GM19455 (cell line): Measurements from ENCODE around the gene NAALAD2.
"Not testable (repeated sequence)": the region's sequence is repeated elsewhere in the genome, so short reads cannot be mapped to it uniquely, and the experiment has no call there.

Source experiments
- ATAC-seq: cut with Tn5 transposase; IDR thresholded peaks from one replicate; pipeline ENCODE4 v1.9.1; 2021; ENCODE audit not compliant: unreplicated experiment

NAALAD2 gene

GRCh38 chr11:90189011-90189410 lies 54.5 kb downstream of the NAALAD2 start:
- no peak for ATAC-seq

- ATAC-seq = no peak
Measured at GRCh38 chr11:90192869-90193582, 58.6 kb downstream of the NAALAD2 start.

GRCh38 chr11:90197377-90197776 lies 62.9 kb downstream of the NAALAD2 start:
- no peak for ATAC-seq

- no peak for ATAC-seq
Measured at GRCh38 chr11:90202342-90202741, 67.9 kb downstream of the NAALAD2 start.

- ATAC-seq = peak; percentile 4
Measured at GRCh38 chr11:90204407-90204806, 69.9 kb downstream of the NAALAD2 start.

- ATAC-seq = peak; percentile 93
Measured at GRCh38 chr11:90204832-90205646, 70.6 kb downstream of the NAALAD2 start.

GRCh38 chr11:90207992-90208391 lies 73.5 kb downstream of the NAALAD2 start:
- not testable (repeated sequence) for ATAC-seq

GRCh38 chr11:90208857-90209256 lies 74.4 kb downstream of the NAALAD2 start:
- ATAC-seq = no peak

GRCh38 chr11:90213322-90213721 lies 78.9 kb downstream of the NAALAD2 start:
- no peak for ATAC-seq

GRCh38 chr11:90216611-90217010 lies 82.1 kb downstream of the NAALAD2 start:
- ATAC-seq = no peak

- ATAC-seq = no peak
Measured at GRCh38 chr11:90218606-90219005, 84.1 kb downstream of the NAALAD2 start.

- no peak for ATAC-seq
Measured at GRCh38 chr11:90219438-90219837, 85.0 kb downstream of the NAALAD2 start.

GRCh38 chr11:90220391-90220790 lies 85.9 kb downstream of the NAALAD2 start:
- ATAC-seq = no peak

GRCh38 chr11:90221803-90222458 lies 87.5 kb downstream of the NAALAD2 start:
- no peak for ATAC-seq

GRCh38 chr11:90222459-90223247 lies 88.2 kb downstream of the NAALAD2 start, which contains the start of gene CHORDC1:
CHORDC1 (minus strand) TSS chr11:90223049; CDS start chr11:90222954, 95 bp downstream.
- peak; percentile 93 for ATAC-seq

GRCh38 chr11:90223248-90223585 lies 88.8 kb downstream of the NAALAD2 start:
- peak; percentile 48 for ATAC-seq

- ATAC-seq = no peak
Measured at GRCh38 chr11:90228056-90228455, 93.6 kb downstream of the NAALAD2 start.

- no peak for ATAC-seq
Measured at GRCh38 chr11:90229791-90230190, 95.3 kb downstream of the NAALAD2 start.

- no peak for ATAC-seq
Measured at GRCh38 chr11:90234977-90235376, 100.5 kb downstream of the NAALAD2 start.

GRCh38 chr11:90235526-90235925 lies 101.1 kb downstream of the NAALAD2 start:
- ATAC-seq = no peak

GRCh38 chr11:90237004-90237403 lies 102.5 kb downstream of the NAALAD2 start:
- ATAC-seq = no peak
